NCI-H187 (cell line): ENCODE results near the gene FADS2.

Experiments used
- DNase-seq, 2 experiments: peaks; one replicate each; lab custom pipeline; 2025; lab: John Stamatoyannopoulos, UW

Gene FADS2

GRCh38 chr11:61795876-61796526 is 32.1 kb upstream of the FADS2 start:
- DNase-seq: no peak

- peak; percentile 25 to 27 for DNase-seq
Observed at GRCh38 chr11:61797263-61797944, 30.7 kb upstream of the FADS2 start.

DNA sequence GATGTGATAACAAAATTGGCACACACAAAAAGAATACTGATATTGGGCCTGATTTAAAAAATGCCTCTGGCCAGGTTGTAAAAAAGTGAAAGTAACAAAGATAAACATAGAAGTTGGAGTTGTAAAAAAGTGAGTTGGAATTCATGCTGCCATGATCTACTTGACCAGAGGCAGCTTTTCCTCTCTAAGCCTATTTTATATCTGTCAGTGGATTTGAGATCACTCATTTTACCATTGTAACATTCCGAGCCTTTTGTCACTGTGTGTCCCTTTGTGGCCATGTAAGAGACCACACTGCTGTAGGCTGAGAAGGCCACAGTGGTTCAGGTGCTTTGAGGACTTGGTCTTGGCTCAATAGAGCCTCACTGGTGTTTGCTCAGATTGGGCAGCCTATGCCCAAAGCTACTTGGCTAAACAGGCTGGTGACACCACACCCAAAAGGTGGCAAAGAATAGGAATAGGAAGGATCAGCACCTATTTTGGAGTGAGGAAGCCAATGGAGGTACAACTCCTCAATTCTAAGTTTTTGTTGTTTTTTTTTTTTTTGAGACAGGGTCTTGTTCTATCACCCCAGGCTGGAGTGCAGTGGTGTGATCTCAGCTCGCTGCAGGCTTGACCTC is 28.3 kb upstream of the FADS2 start:
- DNase-seq: no peak

DNA sequence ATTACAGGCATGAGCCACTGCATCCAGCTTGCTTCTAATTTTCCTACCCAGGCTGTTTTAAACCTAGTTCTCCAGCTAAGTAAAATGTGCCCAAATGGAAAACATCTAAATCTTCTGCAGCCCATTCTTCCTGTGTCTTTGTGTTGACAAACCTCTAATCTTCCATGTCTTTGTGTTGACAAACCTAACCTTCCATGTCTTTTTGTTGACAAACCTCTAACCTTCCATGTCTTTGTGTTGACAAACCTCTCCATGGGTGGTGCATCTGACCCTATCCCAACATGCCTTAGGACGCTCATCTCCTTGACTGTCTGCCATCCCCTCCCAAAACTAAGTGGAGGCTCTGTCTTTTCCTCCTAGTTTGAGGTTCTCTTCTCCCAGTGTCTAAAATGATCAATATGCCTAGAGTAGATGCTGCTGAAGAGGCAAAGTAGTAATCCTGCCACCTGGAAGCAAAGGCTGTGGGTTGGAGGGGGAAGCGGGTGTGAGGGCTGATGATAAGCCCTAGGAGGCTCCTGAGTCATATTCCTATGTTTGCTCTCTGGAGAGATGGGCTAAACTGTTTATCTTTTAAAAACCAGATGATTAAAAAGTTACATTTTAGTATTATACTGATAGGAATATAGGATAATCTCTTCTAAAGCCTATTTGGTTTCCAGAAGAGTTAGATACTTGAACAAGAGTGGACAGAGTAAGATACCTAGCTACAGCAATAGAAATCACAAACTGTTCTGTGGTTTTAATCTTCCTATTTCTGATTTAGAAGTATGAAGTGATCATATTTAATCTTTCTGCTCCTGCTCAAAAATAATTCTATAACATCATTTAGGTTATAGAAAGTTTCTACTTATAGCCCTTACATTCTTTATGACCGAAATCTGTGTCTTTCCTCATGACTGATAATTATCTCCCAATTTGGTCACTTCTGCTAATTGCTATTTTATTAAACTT is 27.5 kb upstream of the FADS2 start:
- no peak for DNase-seq

GRCh38 chr11:61802605-61803004 is 25.5 kb upstream of the FADS2 start:
- no peak for DNase-seq

GRCh38 chr11:61803889-61804647 is 24.0 kb upstream of the FADS2 start:
- DNase-seq: no peak

DNA sequence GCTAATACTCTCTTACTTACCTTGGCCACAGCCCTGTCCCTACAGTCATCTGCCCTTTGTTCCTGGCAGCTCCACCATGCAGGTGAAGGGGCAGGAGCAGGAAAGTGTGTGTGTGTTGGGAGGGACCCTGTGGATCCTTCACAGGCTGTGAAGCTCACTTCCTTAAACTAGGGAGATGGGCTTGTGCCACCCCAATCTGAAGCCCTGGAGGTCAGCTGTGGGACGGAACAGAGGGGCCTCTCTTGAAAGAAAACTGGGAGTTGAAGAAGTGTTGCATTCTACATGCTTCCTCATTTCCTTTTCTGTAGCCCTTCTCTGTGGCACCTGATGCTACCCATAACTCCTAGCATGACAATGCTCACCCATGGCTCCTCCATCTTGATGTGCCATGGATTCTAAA is 23.0 kb upstream of the FADS2 start:
- no peak for DNase-seq

DNA sequence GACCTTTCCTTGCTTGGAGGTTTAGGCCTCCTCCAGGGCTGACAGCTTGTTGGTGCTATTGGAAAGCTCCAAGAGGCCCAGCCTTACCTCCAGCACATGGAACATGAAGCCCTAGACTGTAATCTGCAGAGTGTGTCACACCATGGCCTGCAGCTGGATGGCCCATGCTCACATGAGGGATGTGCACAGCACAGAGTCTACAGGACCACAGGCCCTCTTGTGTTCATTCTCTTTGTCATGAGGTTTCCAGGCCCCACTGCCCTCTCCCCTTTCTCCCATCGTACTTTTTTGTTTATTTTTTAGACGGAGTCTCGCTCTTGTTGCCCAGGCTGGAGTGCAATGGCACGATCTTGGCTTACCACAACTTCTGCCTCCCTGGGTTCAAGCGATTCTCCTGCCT is 21.3 kb upstream of the FADS2 start:
- no peak for DNase-seq

GRCh38 chr11:61810671-61811175 is 17.4 kb upstream of the FADS2 start:
- no peak for DNase-seq

GRCh38 chr11:61811831-61812230 is 16.3 kb upstream of the FADS2 start:
- no peak for DNase-seq

DNA sequence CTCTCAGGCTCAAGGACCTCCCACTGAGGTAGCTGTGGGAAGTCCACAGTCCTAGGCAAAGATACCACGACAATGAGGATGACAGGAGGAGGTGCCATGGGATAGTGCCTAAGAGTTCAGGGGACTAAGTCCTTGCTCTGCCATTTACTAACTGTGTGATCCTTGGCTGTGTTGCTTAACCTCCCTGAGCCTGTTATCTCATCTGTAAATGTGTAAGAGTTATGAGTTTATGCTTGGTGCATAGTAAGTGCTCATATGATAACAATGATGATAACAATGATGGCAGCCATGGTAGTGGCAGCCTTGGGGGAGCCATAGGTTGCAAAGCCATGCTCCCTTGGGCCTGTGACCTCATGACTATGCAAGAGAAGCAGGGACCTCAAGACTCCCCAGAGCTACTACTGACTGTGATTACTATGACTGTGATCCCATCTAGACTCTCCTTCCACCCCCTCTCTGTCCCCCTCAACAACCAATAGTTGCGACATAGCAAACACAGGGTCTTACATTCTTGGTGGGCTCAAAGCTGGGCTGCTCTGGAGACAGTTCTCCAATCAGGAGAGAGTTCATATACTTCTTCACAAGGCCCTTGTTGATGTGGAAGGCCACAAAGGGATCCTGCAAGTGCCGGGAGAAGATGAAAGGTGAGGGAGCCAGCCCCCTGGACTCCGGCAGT is 15.2 kb upstream of the FADS2 start:
- no peak for DNase-seq

DNA sequence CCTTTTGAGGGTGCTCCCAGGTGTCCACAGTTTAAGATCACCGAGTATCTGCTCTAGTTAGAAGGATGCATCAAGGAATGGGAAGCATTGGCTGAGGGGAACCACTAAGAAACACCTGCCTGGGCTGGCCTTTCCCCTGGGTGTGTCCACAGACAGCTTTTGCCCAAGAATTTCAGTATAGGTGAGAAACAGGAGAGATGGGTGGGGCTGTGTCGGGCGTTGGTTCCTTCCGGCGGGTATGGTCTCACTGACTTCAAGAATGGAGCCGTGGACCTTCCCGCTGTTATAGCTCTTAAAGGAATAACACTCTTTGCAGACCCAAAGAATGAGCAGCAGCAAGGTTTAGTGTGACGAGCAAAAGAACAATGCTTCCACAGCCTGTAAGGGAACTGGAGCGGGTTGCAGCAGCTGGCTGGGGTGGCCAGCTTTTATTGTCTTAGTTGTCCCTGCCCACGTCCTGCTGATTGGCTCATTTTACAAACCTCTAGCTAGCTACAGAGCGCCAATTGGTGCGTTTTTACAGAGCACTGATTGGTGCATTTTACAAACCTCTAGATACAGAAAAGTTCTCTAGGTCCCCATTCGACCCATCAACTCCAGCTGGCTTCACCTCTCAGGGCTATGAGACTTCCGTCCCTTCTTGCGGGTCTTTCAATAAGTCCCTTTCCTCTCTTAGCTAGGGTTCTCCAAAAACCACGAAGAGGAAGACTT is 13.7 kb upstream of the FADS2 start:
- DNase-seq: no peak

- DNase-seq: peak; percentile 56 to 58
Observed at GRCh38 chr11:61814958-61815789, 12.9 kb upstream of the FADS2 start.

DNA sequence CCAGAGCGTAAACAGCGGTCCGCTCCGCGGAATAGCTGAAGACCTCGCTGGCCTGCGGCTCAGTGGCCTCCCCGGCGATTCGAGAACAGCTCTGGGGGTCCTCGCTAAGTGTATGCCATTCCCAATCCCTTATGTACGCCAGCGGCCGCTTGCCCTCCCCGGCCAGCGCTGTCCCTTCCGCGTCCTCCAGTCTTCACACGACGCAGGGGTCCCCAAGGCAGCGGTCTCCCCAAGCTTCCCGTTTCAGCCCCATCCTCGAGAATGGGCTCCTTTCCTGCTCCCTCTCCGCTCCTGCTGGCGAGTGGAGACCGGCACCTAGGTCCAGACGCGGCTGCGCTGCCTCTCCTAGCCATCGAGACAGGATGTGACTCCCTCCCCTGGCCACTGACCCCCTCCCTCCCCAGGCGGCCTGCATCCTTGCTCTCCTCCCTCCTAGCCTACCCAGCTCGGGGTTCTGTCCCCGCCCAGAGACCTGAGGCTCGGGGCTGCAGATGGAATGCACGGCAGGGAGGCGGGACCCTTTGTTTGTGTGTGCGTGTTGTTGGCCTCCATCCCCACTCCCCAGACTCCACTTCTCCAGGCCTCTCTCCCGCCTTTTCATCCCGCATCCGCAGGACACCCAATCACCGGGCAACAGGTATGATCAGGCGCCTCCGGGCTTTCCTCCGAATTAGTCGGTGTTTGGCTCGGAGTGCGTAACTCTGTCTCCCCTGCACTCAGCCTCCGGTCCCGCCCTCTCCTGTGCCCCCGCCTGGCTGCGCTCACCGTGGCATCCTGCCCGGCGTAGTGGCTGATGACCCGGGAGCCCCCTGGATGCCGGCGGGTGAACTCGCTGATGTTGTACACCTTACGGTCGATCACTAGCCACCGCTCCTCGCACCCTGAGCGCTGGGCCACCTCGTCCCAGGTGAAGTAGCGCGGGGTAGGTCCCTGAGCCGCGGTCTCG is 12.0 kb upstream of the FADS2 start:
- peak in 1 of 2 experiments; percentile 40 for DNase-seq

DNA sequence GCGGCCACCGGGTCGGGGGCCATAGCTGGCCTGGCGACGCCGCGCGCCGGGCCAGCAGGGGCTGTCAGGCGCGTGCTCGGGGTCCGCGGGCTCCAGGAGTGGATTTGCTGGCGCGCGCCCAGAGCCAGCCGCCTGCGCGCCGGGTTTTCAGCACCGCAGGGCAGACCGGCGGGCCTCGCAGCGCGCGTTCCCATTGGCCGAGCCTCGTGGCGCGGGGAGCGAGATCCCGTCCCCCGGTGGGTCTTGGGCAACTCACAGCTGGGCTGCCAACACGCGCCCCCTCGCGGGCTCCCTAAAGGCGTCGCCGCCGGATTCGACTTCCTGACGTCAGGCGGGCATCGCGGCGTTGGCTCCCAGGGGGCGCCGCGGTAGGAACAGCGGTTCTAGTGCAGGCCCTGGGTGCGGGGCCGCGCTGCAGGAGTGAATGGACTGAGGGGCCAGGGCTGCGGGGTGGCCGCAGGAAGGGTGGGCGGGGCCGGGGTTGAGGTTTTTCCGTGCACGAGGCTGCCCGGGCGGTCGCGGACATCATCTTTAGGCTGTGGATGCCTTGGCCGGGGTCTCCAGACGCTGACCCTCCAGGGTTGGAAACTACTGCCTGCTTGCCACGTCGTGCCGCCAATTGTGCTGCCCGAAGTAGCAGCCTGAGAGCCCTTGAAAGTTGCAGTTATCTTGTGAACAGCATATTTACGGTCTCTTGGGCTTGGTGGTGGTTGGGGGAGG is 11.2 kb upstream of the FADS2 start, which contains the start of gene FADS1:
Gene FADS1, minus strand, starts transcription at position 268 of the 720 bp plus-strand sequence. Its CDS starts 74 bp downstream, at position 194.
- DNase-seq: peak; percentile 62 to 93

- DNase-seq: no peak
Observed at GRCh38 chr11:61817471-61818202, 10.5 kb upstream of the FADS2 start.
